ENCODE data around the gene TRIM64. TPM values are rescaled to one million over a fixed set of nuclear protein-coding genes. Genes with fewer than 3 reads are reported as not detected.
"Not testable (repeated sequence)": the region's sequence is repeated elsewhere in the genome, so short reads cannot be mapped to it uniquely, and the experiment has no call there.

The TRIM64 gene
- not detected in 2 replicates for total RNA-seq (2014; rRNA removed; shearing (Covaris generic))

GRCh38 chr11:89965737-89966136, at the start of gene TRIM64:
TRIM64 (plus strand) TSS chr11:89966037; CDS start chr11:89968504, 2,467 bp downstream.
- DNase-seq (ENCODE audit: low read depth): not testable (repeated sequence)

- DNase-seq (ENCODE audit: low read depth): no peak
These were observed 43.6 kb upstream of the TRIM64 start, which contains the start of gene TRIM49D1 for GRCh38 chr11:89922195-89922660. TRIM49D1 (minus strand) TSS chr11:89922245; CDS start chr11:89917710, 4,535 bp downstream.

- not testable (repeated sequence) for DNase-seq (ENCODE audit: low read depth)
These were observed 42.1 kb upstream of the TRIM64 start, which contains the start of gene TRIM49D2 for GRCh38 chr11:89923764-89924163. TRIM49D2 (plus strand) TSS chr11:89924064; CDS start chr11:89926762, 2,698 bp downstream.

- DNase-seq (ENCODE audit: low read depth): not testable (repeated sequence)
These were observed 5.0 kb upstream of the TRIM64 start for GRCh38 chr11:89960833-89961232.

Other genes with a start within 250 kb of the TRIM64 start
- gene TRIM49, start 157.5 kb upstream of the TRIM64 start, total RNA-seq (2014; rRNA removed; shearing (Covaris generic)): not detected in 2 replicates
- not detected in 2 replicates for gene TRIM64B, start 87.5 kb upstream of the TRIM64 start, total RNA-seq (2014; rRNA removed; shearing (Covaris generic))
- not detected in 2 replicates for gene TRIM49D1, start 43.8 kb upstream of the TRIM64 start, total RNA-seq (2014; rRNA removed; shearing (Covaris generic))
- not detected in 2 replicates for gene TRIM49D2, start 42.0 kb upstream of the TRIM64 start, total RNA-seq (2014; rRNA removed; shearing (Covaris generic))
- gene TRIM49C, start 65.1 kb downstream of the TRIM64 start, total RNA-seq (2014; rRNA removed; shearing (Covaris generic)): not detected in 2 replicates
- not detected in 2 replicates for gene UBTFL1, start 119.9 kb downstream of the TRIM64 start, total RNA-seq (2014; rRNA removed; shearing (Covaris generic))
- gene NAALAD2, start 168.6 kb downstream of the TRIM64 start, total RNA-seq (2014; rRNA removed; shearing (Covaris generic)): 0.15 TPM in 1 of 2 replicates, not detected in the other

Data from M059J (cell line).